Astrocyte (in vitro differentiated cells and primary cell): ENCODE data around the gene MYL9. TPM values are rescaled to one million over a fixed set of nuclear protein-coding genes. Genes with fewer than 3 reads are reported as not detected.

Experiments
- DNase-seq: peaks from one replicate; pipeline ENCODE4 v3.0.0-alpha.2; 2010; ENCODE audit warnings: low read depth
- FAIRE-seq: peaks from 2 replicates; lab custom pipeline; 2011; peaks lifted over from hg19 to GRCh38; lab: Jason Lieb, UNC
- H2AFZ ChIP-seq: 2 replicates; pipeline ENCODE4 v1.6.0; 2012; ENCODE audit warnings: low read depth, low read length, inconsistent platforms
- H3K27ac ChIP-seq: 2 replicates; pipeline ENCODE4 v1.5.1; 2011; ENCODE audit warnings: low read depth, low read length, inconsistent platforms
- H3K27me3 ChIP-seq: 2 replicates; pipeline ENCODE4 v1.6.0; 2011; ENCODE audit warnings: low read length, inconsistent platforms; ENCODE audit not compliant: insufficient read depth
- H3K36me3 ChIP-seq: 2 replicates; pipeline ENCODE4 v1.5.1; 2011; ENCODE audit warnings: low read length, inconsistent platforms; ENCODE audit not compliant: insufficient read depth
- H3K4me1 ChIP-seq: 2 replicates; pipeline ENCODE4 v1.5.1; 2011; ENCODE audit warnings: low read length, inconsistent platforms; ENCODE audit not compliant: insufficient read depth
- H3K4me2 ChIP-seq: 2 replicates; pipeline ENCODE4 v1.6.0; 2012; ENCODE audit warnings: low read length, inconsistent platforms
- H3K4me3 ChIP-seq: 2 replicates; pipeline ENCODE4 v1.5.1; 2011; ENCODE audit warnings: low read depth, mild to moderate bottlenecking, low read length, inconsistent platforms; ENCODE audit not compliant: insufficient read depth
- H3K79me2 ChIP-seq: 2 replicates; pipeline ENCODE4 v1.6.0; 2012; ENCODE audit warnings: mild to moderate bottlenecking, low read length, inconsistent platforms; ENCODE audit not compliant: insufficient read depth
- H3K9ac ChIP-seq: 2 replicates; pipeline ENCODE4 v1.6.0; 2012; ENCODE audit warnings: mild to moderate bottlenecking, low read length, inconsistent platforms
- H3K9me3 ChIP-seq: 2 replicates; pipeline ENCODE4 v1.5.1; 2012; ENCODE audit warnings: low read depth, mild to moderate bottlenecking, low read length, inconsistent platforms; ENCODE audit not compliant: insufficient read depth
- H4K20me1 ChIP-seq: 2 replicates; pipeline ENCODE4 v1.6.0; 2012; ENCODE audit warnings: low read length, inconsistent platforms; ENCODE audit not compliant: insufficient read depth
- H3K27ac Mint-ChIP-seq: one replicate; pipeline ENCODE4 v1.8.0; 2021; ENCODE audit warnings: mild to moderate bottlenecking, mixed read lengths; ENCODE audit not compliant: unreplicated experiment
- H3K27me3 Mint-ChIP-seq: one replicate; pipeline ENCODE4 v1.8.0; 2021; ENCODE audit warnings: low read depth, mixed read lengths; ENCODE audit not compliant: unreplicated experiment
- H3K36me3 Mint-ChIP-seq: one replicate; pipeline ENCODE4 v1.8.0; 2021; ENCODE audit warnings: low read depth, mixed read lengths; ENCODE audit not compliant: unreplicated experiment
- H3K4me1 Mint-ChIP-seq: one replicate; pipeline ENCODE4 v1.8.0; 2021; ENCODE audit warnings: low read depth, mixed read lengths; ENCODE audit not compliant: unreplicated experiment
- H3K4me3 Mint-ChIP-seq: one replicate; pipeline ENCODE4 v1.8.0; 2021; ENCODE audit warnings: mild to moderate bottlenecking, moderate library complexity, mixed read lengths; ENCODE audit not compliant: unreplicated experiment
- H3K9me3 Mint-ChIP-seq: one replicate; pipeline ENCODE4 v1.8.0; 2021; ENCODE audit warnings: mild to moderate bottlenecking, mixed read lengths; ENCODE audit not compliant: unreplicated experiment
- EZH2 ChIP-seq: IDR thresholded peaks from 2 replicates; pipeline ENCODE4 v1.6.1; 2012; ENCODE audit warnings: mild to moderate bottlenecking, low read length, inconsistent platforms; ENCODE audit not compliant: insufficient read depth
- total RNA-seq: library from RNA; stranded (reverse); gene quantifications from 2 replicates; pipeline ENCODE4 v1.2.1, GENCODE V29; 2021
- TF ChIP-seq, protein P1 (sequence below): IDR thresholded peaks from 2 replicates; pipeline ENCODE4 v1.5.1; 2011; ENCODE audit warnings: low read depth, mild to moderate bottlenecking, inconsistent platforms, low read length, moderate library complexity; ENCODE audit not compliant: insufficient read depth

Gene MYL9
- total RNA-seq, 1 donor from 2014 or later: 1,247 TPM

DNA sequence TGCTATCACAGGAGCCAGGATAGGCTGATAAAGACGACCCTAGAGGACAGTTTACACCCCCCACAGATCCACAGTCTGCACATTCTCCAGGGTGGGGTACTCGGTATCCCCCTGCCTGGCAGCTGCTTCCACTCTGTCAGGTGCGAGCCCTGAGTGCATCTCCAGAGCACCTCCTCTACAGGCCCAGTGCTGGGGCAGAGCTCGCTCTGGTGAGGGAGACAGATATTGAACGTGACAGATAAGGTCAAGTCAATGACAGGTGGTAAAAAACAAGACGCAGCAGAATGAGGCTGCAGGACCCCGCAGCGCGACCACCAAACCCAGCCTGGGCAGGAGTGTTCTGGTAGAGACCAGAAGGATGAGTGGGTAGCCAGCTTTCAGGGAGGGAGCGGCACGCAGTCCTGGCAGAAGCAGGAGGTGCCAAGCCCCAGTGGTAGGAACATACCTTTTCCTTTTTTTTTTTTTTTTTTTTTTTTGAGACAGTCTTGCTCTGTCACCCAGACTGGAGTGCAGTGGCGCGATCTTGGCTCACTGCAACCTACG is 12.4 kb upstream of the MYL9 start:
- Mint-ChIP-seq H3K4me1 (no peaks in the 10 kb centered on the region), H3K27ac (no peak overlapping the region), H3K36me3 (peaks cover 19% of the 10 kb centered on the region), H3K9me3 (no peaks in the 10 kb centered on the region), H3K27me3 (no peaks in the 10 kb centered on the region), H3K4me3 (no peak overlapping the region)
- peaks cover 38% of the 10 kb centered on the region for H4K20me1 ChIP-seq
- H3K79me2 ChIP-seq: peaks cover 5% of the 10 kb centered on the region
- H3K4me2 ChIP-seq: no peak overlapping the region
- H3K27ac ChIP-seq: no peak overlapping the region
- DNase-seq (no peak), FAIRE-seq (no peak)
- TF ChIP-seq, protein P1, sequence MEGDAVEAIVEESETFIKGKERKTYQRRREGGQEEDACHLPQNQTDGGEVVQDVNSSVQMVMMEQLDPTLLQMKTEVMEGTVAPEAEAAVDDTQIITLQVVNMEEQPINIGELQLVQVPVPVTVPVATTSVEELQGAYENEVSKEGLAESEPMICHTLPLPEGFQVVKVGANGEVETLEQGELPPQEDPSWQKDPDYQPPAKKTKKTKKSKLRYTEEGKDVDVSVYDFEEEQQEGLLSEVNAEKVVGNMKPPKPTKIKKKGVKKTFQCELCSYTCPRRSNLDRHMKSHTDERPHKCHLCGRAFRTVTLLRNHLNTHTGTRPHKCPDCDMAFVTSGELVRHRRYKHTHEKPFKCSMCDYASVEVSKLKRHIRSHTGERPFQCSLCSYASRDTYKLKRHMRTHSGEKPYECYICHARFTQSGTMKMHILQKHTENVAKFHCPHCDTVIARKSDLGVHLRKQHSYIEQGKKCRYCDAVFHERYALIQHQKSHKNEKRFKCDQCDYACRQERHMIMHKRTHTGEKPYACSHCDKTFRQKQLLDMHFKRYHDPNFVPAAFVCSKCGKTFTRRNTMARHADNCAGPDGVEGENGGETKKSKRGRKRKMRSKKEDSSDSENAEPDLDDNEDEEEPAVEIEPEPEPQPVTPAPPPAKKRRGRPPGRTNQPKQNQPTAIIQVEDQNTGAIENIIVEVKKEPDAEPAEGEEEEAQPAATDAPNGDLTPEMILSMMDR: no peak
- TF ChIP-seq EZH2: no peak
- no peak overlapping the region for H3K4me3 ChIP-seq
- H2AFZ ChIP-seq: no peak overlapping the region
- no peak overlapping the region for H3K9ac ChIP-seq
- peaks cover 43% of the 10 kb centered on the region for H3K36me3 ChIP-seq
- no peaks in the 10 kb centered on the region for H3K9me3 ChIP-seq
- H3K4me1 ChIP-seq: no peaks in the 10 kb centered on the region
- no peaks in the 10 kb centered on the region for H3K27me3 ChIP-seq

DNA sequence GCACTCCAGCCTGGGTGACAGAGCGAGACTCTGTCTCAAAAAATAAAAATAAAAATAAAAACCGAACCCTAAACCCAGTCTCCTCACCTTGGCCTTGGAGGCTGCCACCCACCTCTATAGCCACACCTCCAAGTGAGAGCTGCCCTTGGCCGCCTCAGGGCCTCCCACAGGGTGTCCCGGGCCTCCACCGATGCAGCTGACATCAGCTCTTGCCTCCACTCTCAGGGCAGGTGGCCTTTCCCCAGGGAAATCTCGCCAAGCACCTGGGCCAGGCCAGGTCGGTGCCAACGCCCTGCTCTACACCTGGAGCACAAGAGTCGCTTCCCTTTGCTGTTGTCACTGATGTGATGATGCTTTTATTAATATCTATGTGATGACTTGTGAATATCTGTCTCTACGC is 8.9 kb upstream of the MYL9 start:
- no peak overlapping the region for H2AFZ ChIP-seq
- no peak for FAIRE-seq
- TF ChIP-seq, protein P1: no peak
- TF ChIP-seq EZH2: no peak
- DNase-seq: no peak
- H3K9ac ChIP-seq: no peak overlapping the region
- Mint-ChIP-seq H3K4me3 (no peak overlapping the region), H3K27me3 (no peaks in the 10 kb centered on the region), H3K36me3 (peaks cover 11% of the 10 kb centered on the region), H3K9me3 (no peaks in the 10 kb centered on the region), H3K4me1 (no peaks in the 10 kb centered on the region), H3K27ac (no peak overlapping the region)
- H3K4me3 ChIP-seq: no peak overlapping the region
- H4K20me1 ChIP-seq: peaks cover 17% of the 10 kb centered on the region
- H3K27ac ChIP-seq: no peak overlapping the region
- H3K79me2 ChIP-seq: no peaks in the 10 kb centered on the region
- no peaks in the 10 kb centered on the region for H3K9me3 ChIP-seq
- no peaks in the 10 kb centered on the region for H3K27me3 ChIP-seq
- H3K36me3 ChIP-seq: peaks cover 19% of the 10 kb centered on the region
- H3K4me1 ChIP-seq: no peaks in the 10 kb centered on the region
- no peak overlapping the region for H3K4me2 ChIP-seq

DNA sequence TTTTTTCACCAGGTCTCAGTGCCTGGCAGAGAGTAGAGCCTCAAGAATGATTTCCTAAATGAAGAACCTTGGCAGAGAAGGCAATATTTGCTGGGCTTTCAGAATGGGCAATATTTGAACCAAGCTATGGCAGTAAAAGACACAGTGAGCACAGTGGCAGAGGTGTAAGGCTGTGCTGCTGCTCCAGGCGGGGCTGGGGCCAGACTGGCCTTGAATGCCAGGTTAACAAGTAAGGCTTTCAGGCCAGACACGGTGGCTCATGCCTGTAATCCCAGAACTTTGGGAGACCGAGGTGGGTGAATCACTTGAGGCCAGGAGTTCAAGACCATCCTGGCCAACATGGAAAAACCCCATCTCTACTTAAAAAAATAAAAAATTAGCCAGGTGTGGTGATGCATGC is 8.5 kb upstream of the MYL9 start:
- Mint-ChIP-seq H3K27ac (no peak overlapping the region), H3K4me3 (no peak overlapping the region), H3K4me1 (no peaks in the 10 kb centered on the region), H3K27me3 (no peaks in the 10 kb centered on the region), H3K9me3 (no peaks in the 10 kb centered on the region), H3K36me3 (peaks cover 8% of the 10 kb centered on the region)
- Histone ChIP-seq H3K4me1 (no peaks in the 10 kb centered on the region), H3K36me3 (peaks cover 16% of the 10 kb centered on the region), H3K79me2 (no peaks in the 10 kb centered on the region), H3K9ac (no peak overlapping the region), H4K20me1 (peaks cover 15% of the 10 kb centered on the region), H3K4me2 (no peak overlapping the region), H3K27me3 (no peaks in the 10 kb centered on the region), H3K9me3 (no peaks in the 10 kb centered on the region), H2AFZ (no peak overlapping the region), H3K4me3 (no peak overlapping the region), H3K27ac (no peak overlapping the region)
- TF ChIP-seq, protein P1: no peak
- TF ChIP-seq EZH2: no peak
- FAIRE-seq: no peak
- DNase-seq: no peak
